A549 (cell line): ENCODE measurements around the gene MARCHF10. TPM values are rescaled to one million over a fixed set of nuclear protein-coding genes. Genes with fewer than 3 reads are reported as not detected.

Experiments used
- ATAC-seq, 2 experiments: fragments of 200-7000 bp in 1 of 2; fragments of >200 bp in 1 of 2; cut with Nextera tagmentation in 1 of 2; cut with Tn5 transposase in 1 of 2; 3 replicates each; pipeline versions ENCODE4 v1.8.0 to v1.9.1; 2018 to 2020; ENCODE audit warnings: mild to moderate bottlenecking in 1 of 2, moderate library complexity in 1 of 2
- CTCF ChIA-PET: fragments of 300-600 bp; sonication (Branson Sonifier 250); formaldehyde crosslinking; extraction: SDS; loops from one replicate; lab custom pipeline; 2021; ENCODE audit warnings: antibody characterized with exemption, inconsistent platforms; lab: Yijun Ruan, JAX
- POLR2A ChIA-PET: fragments of 350-600 bp; formaldehyde crosslinking; extraction: SDS; loops from one replicate; lab custom pipeline; 2021; ENCODE audit warnings: antibody characterized with exemption, inconsistent platforms; lab: Yijun Ruan, JAX
- DNase-seq, 2 experiments: peaks; one replicate each; pipeline versions ENCODE4 v3.0.0 to v3.0.0-alpha.2; 2011 to 2016; ENCODE audit warnings: low read depth in 1 of 2, low spot score in 1 of 2
- FAIRE-seq: peaks from 2 replicates; lab custom pipeline; 2011; peaks lifted over from hg19 to GRCh38; lab: Jason Lieb, UNC
- H3K27ac ChIP-seq, 2 experiments: fragments of >200 bp; sonication (Bioruptor Twin); formaldehyde crosslinking; 3 replicates each; pipeline ENCODE4 v1.5.1; 2016 to 2017
- H3K4me1 ChIP-seq: fragments of >200 bp; sonication (Bioruptor Twin); formaldehyde crosslinking; 3 replicates; pipeline ENCODE4 v1.6.1; 2016
- H3K4me2 ChIP-seq: fragments of >200 bp; sonication (Bioruptor Twin); formaldehyde crosslinking; 3 replicates; pipeline ENCODE4 v1.6.1; 2016
- H3K4me3 ChIP-seq: fragments of >200 bp; sonication (Bioruptor Twin); formaldehyde crosslinking; 3 replicates; pipeline ENCODE4 v1.5.1; 2016
- H3K9me3 ChIP-seq: fragments of >200 bp; sonication (Bioruptor Twin); formaldehyde crosslinking; 3 replicates; pipeline ENCODE4 v1.6.1; 2016
- BHLHE40 ChIP-seq: IDR thresholded peaks from 2 replicates; pipeline ENCODE4 v1.6.1; 2012; ENCODE audit warnings: low read depth, low read length, inconsistent platforms
- CBX2 ChIP-seq: fragments of 200-600 bp; sonication (generic); IDR thresholded peaks from 2 replicates; pipeline ENCODE4 v1.6.1; 2016; ENCODE audit warnings: low read depth, mild to moderate bottlenecking, borderline replicate concordance
- CEBPB ChIP-seq, 2 experiments: fragments of >200 bp in 1 of 2; sonication (Bioruptor Twin) in 1 of 2; formaldehyde crosslinking in 1 of 2; IDR thresholded peaks; 2 replicates each; pipeline ENCODE4 v1.6.1; 2012 to 2016
- CHD2 ChIP-seq: fragments of 150-350 bp; IDR thresholded peaks from 2 replicates; pipeline ENCODE4 v1.6.1; 2014; ENCODE audit warnings: low read length; ENCODE audit not compliant: partially characterized antibody
- EHMT2 ChIP-seq: fragments of 200-600 bp; sonication (generic); IDR thresholded peaks from 2 replicates; pipeline ENCODE4 v1.6.1; 2016; ENCODE audit warnings: antibody characterized with exemption, low read depth, mild to moderate bottlenecking, moderate library complexity
- ESRRA ChIP-seq: fragments of 150-350 bp; IDR thresholded peaks from 2 replicates; pipeline ENCODE4 v1.6.1; 2014; ENCODE audit warnings: mild to moderate bottlenecking, low read length, borderline replicate concordance
- FOSB ChIP-seq: fragments of 250-450 bp; sonication (Bioruptor Pico); IDR thresholded peaks from 2 replicates; pipeline ENCODE4 v1.5.0; 2020; ENCODE audit warnings: mild to moderate bottlenecking, moderate library complexity
- FOXS1 ChIP-seq: fragments of 250-450 bp; sonication (Bioruptor Pico); IDR thresholded peaks from 2 replicates; pipeline ENCODE4 v1.5.0; 2020; ENCODE audit warnings: mild to moderate bottlenecking, moderate library complexity
- GATA3 ChIP-seq: IDR thresholded peaks from 2 replicates; pipeline ENCODE4 v1.6.1; 2012; ENCODE audit warnings: borderline replicate concordance
- HOXA7 ChIP-seq: fragments of 250-450 bp; sonication (Bioruptor Pico); IDR thresholded peaks from 2 replicates; pipeline ENCODE4 v1.5.0; 2020; ENCODE audit warnings: mild to moderate bottlenecking, moderate library complexity
- JUNB ChIP-seq: fragments of >200 bp; sonication (Bioruptor Twin); formaldehyde crosslinking; IDR thresholded peaks from 2 replicates; pipeline ENCODE4 v1.6.1; 2016
- NFE2L2 ChIP-seq: fragments of 150-350 bp; conservative IDR thresholded peaks from 2 replicates; pipeline ENCODE4 v1.6.1; 2014; ENCODE audit warnings: low read length
- NR3C1 ChIP-seq: fragments of >200 bp; sonication (Bioruptor Twin); formaldehyde crosslinking; IDR thresholded peaks from 3 replicates; pipeline ENCODE4 v1.6.1; 2017
- POLR2A ChIP-seq: IDR thresholded peaks from 2 replicates; pipeline ENCODE4 v1.6.1; 2012; ENCODE audit warnings: mild to moderate bottlenecking, low read length
- RCOR1 ChIP-seq: fragments of 150-350 bp; IDR thresholded peaks from 2 replicates; pipeline ENCODE4 v1.6.1; 2014; ENCODE audit warnings: antibody characterized with exemption, low read length, low read depth
- SMC3 ChIP-seq: fragments of >200 bp; sonication (Bioruptor Twin); formaldehyde crosslinking; IDR thresholded peaks from 3 replicates; pipeline ENCODE4 v1.6.1; 2018; ENCODE audit warnings: inconsistent platforms
- SREBF2 ChIP-seq: fragments of 450-650 bp; IDR thresholded peaks from 2 replicates; pipeline ENCODE4 v1.6.1; 2014; ENCODE audit warnings: mild to moderate bottlenecking, moderate library complexity
- TFCP2L1 ChIP-seq: fragments of 250-450 bp; sonication (Bioruptor Pico); IDR thresholded peaks from 2 replicates; pipeline ENCODE4 v1.5.0; 2021; ENCODE audit warnings: mild to moderate bottlenecking
- TP53 ChIP-seq: fragments of 250-450 bp; sonication (Bioruptor Pico); IDR thresholded peaks from 2 replicates; pipeline ENCODE4 v1.5.0; 2021; ENCODE audit warnings: mild to moderate bottlenecking, moderate library complexity
- ZC3H11A ChIP-seq: fragments of 450-650 bp; IDR thresholded peaks from 2 replicates; pipeline ENCODE4 v1.6.1; 2014; ENCODE audit warnings: antibody characterized with exemption, mild to moderate bottlenecking
- ZFP36 ChIP-seq: fragments of 450-650 bp; IDR thresholded peaks from 2 replicates; pipeline ENCODE4 v1.6.1; 2014; ENCODE audit warnings: borderline replicate concordance; ENCODE audit not compliant: partially characterized antibody
- ZNF302 ChIP-seq: fragments of 250-450 bp; sonication (Bioruptor Pico); IDR thresholded peaks from 2 replicates; pipeline ENCODE4 v1.9.0; 2021; ENCODE audit warnings: inconsistent platforms, mild to moderate bottlenecking, moderate library complexity
- WGBS: methylation state at CpG from one replicate; pipeline ENCODE4 v1.1.6; 2017; ENCODE audit errors: missing lambda C conversion rate; 5-methylcytosine and 5-hydroxymethylcytosine counted together
- polyA plus RNA-seq, 4 experiments: library from polyadenylated mRNA; depleted of rRNA in 3 of 4; stranded (reverse); fragments of >200 nt; fragmentation: RNase III in 1 of 4; extraction: RNeasy Plus Mini Kit Qiagen cat#74134 plus additional on column Dnase treatment in 1 of 4; gene quantifications; 2 replicates in 3 of 4; 3 replicates in 1 of 4; pipeline ENCODE4 v1.2.3, GENCODE V29; 2011 to 2017

MARCHF10 gene
- polyA plus RNA-seq, 2 of the 4 experiments (the other 2 are of a cell fraction) = 0.43 to 0.57 TPM

DNA sequence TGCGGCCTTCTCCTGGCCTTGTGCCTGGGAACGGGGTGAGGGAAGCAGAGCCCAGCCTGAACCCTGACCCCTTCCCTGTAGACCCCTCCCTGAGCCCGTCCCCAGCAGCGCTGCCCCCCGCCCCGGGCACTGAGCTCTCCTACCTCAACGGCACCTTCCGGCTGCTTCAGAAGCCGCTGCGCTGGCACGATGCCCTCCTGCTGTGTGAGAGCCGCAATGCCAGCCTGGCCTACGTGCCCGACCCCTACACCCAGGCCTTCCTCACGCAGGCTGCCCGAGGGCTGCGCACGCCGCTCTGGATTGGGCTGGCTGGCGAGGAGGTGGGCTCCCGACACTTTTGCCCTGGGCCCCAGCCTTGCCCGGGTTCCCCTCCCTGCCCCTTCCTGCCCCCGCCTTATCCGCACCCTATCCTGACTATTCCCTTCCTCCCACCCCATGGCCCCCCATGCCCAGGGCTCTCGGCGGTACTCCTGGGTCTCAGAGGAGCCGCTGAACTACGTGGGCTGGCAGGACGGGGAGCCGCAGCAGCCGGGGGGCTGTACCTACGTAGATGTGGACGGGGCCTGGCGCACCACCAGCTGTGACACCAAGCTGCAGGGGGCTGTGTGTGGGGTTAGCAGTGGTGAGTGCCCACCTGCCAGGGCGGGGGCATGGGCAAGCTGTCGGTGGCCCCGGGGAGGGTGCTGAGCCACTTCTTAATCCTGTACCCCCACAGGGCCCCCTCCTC, 118.5 kb downstream of the MARCHF10 start:
- no peak overlapping the region for H3K4me2 ChIP-seq
- no peaks in the 10 kb centered on the region for H3K9me3 ChIP-seq
- CTCF ChIA-PET = interaction anchor here (0.9 to 11.7 kb wide), 6 partner anchors 12 to 717 kb away, joined by 3 to 178 read pairs (median 4); no protein-coding TSS in a partner anchor
- no peak overlapping the region for H3K27ac ChIP-seq
- no peak for FAIRE-seq
- TF ChIP-seq HOXA7 = no peak
- no peak for TF ChIP-seq BHLHE40
- TF ChIP-seq ZC3H11A = no peak
- TF ChIP-seq CBX2 = no peak
- no peak for TF ChIP-seq JUNB
- no peak for TF ChIP-seq SMC3
- TF ChIP-seq CHD2 = no peak
- no peak for TF ChIP-seq NFE2L2
- no peak for TF ChIP-seq ZFP36
- no peak for TF ChIP-seq EHMT2
- TF ChIP-seq ESRRA = no peak
- TF ChIP-seq POLR2A = no peak
- no peak for TF ChIP-seq TP53 (CRISPR knock-in tag)
- no peak for TF ChIP-seq CEBPB (IDR thresholded peaks at IDR 0.05)
- no peak for ATAC-seq
- WGBS = 87% methylated on average over 27 of the region's 37 CpGs
- no peak overlapping the region for H3K4me3 ChIP-seq
- POLR2A ChIA-PET = no interaction called here
- H3K4me1 ChIP-seq = peaks cover 3% of the 10 kb centered on the region; the same call in 1 of the 3 replicates
- DNase-seq = no peak

GRCh38 chr17:62688398-62689160, 119.5 kb downstream of the MARCHF10 start:
- ATAC-seq = no peak
- WGBS = 77% methylated on average over 9 of the region's 11 CpGs
- Histone ChIP-seq H3K4me1 (peaks cover 3% of the 10 kb centered on the region; the same call in 1 of the 3 replicates), H3K27ac (no peak overlapping the region), H3K4me2 (no peak overlapping the region), H3K4me3 (no peak overlapping the region), H3K9me3 (no peaks in the 10 kb centered on the region)
- no peak for FAIRE-seq
- TF ChIP-seq TFCP2L1 (CRISPR knock-in tag) = no peak
- TF ChIP-seq FOSB (CRISPR knock-in tag) = no peak
- no peak for TF ChIP-seq FOXS1 (CRISPR knock-in tag)
- TF ChIP-seq GATA3 = no peak
- no peak for DNase-seq
- CTCF ChIA-PET = interaction anchor here (11.7 kb wide), 1 partner anchor 11 kb away, joined by 178 read pairs; no protein-coding TSS in a partner anchor
- POLR2A ChIA-PET = no interaction called here

DNA sequence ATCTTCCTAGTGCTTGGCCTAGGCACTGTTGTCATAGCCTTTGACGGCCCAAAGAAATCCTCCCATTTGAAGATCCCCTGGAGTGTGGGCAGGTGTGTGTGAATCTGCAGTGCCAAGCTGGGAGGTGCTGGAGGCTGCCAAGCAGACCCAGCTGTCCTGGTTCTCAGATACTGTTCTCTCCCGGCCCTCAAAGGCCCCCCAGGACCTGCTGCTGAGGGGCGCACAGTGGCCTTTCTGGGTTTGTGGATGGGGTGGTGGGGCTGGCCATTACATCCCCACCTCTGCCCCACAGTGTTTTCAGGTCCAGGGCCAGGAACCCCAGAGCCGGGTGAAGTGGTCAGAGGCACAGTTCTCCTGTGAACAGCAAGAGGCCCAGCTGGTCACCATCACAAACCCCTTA, 120.1 kb downstream of the MARCHF10 start:
- Histone ChIP-seq H3K4me2 (no peak overlapping the region), H3K4me3 (no peak overlapping the region), H3K9me3 (no peaks in the 10 kb centered on the region), H3K27ac (no peak overlapping the region), H3K4me1 (peaks cover 3% of the 10 kb centered on the region; the same call in 1 of the 3 replicates)
- 98% methylated on average over 4 of the region's 4 CpGs for WGBS
- ATAC-seq = no peak
- FAIRE-seq = no peak
- DNase-seq = no peak
- TF ChIP-seq RCOR1 (no peak), NR3C1 (no peak), SREBF2 (no peak), ZNF302 (no peak), FOXS1 (CRISPR knock-in tag) (no peak)
- CTCF ChIA-PET = interaction anchor here (11.7 kb wide), 1 partner anchor 10 kb away, joined by 178 read pairs; no protein-coding TSS in a partner anchor
- POLR2A ChIA-PET = no interaction called here

GRCh38 chr17:62684179-62684578, 123.9 kb downstream of the MARCHF10 start:
- H3K4me3 ChIP-seq = no peak overlapping the region
- H3K4me2 ChIP-seq = no peak overlapping the region
- FAIRE-seq (no peak), DNase-seq (no peak), ATAC-seq (no peak)
- 86% methylated on average over 4 of the region's 4 CpGs for WGBS
- H3K4me1 ChIP-seq = peaks cover 3% of the 10 kb centered on the region; the same call in 1 of the 3 replicates
- no peak for TF ChIP-seq CHD2
- ChIA-PET POLR2A (no interaction called here), CTCF (interaction anchor here (13.1 kb wide), 1 partner anchor 6 kb away, joined by 178 read pairs; no protein-coding TSS in a partner anchor)
- no peaks in the 10 kb centered on the region for H3K9me3 ChIP-seq
- no peak overlapping the region for H3K27ac ChIP-seq
